Measurements from ENCODE around the gene MORN1.
"Not testable (repeated sequence)": the region's sequence is repeated elsewhere in the genome, so short reads cannot be mapped to it uniquely, and the experiment has no call there.

MORN1 gene

DNA sequence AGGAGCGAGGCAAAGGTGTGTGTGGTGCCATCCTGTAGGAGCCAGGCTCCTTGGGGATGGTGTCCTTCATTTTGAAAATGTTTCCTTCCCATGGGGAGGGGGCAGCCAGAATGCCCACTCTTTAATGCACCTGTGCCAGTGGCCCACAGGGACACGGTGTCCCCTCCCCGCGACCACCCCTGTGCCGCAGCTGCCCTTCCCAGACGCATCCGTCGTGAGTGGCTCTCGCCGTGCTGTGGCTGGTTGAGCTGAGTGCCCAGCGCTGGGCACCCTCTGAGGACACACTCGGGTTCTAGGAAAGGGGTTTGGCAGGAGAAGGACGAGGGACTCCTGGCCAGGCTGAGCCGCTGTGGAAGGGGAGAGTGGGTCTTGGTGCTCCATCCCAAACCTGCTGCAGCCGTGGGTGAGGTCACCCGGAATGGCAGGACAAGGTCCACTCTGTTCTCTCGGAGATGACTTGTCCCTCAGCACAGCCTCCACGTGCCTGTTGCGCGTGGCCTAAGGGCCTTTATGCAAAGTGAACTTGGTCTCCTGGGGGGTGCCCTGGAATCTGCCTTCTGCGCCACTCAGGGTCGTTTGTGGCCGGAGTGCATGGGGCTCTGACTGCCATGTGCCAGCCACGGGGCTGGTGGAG is 88.9 kb downstream of the MORN1 start:
- DNase-seq: no peak

DNA sequence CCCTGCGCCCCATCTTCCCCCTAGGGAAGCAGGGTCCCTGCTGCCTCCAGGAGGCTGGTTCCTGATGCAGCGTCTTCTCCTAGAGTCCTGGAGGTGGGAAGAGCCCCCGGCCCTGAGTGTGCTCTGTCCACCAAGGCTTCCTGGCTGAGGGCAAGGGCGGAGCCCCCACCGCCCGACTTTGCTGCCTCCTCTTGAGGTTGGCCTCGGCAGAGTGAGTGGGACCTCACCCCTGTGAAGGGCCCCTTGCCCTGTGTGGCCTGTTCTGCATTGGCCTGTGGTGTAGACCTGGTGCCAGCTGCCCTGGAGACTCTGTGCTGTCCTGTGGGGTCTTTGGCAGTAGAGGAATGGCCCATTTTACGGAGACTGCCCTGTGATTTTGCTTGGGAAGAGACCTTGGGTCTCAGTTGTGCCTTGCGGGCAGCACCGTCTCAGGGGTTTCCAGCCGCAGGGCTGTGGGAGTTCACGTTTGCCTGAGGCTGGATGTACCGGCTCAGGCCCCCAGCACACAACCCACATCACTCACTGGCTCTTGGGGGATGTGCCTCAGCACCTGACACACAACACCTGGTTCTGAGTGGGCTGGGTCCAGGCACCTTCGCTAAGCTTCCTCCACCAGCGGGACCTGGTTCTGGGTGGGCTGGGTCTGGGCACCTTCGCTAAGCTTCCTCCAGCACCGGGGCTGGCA is 89.6 kb downstream of the MORN1 start:
- peak; percentile 55 for DNase-seq

DNA sequence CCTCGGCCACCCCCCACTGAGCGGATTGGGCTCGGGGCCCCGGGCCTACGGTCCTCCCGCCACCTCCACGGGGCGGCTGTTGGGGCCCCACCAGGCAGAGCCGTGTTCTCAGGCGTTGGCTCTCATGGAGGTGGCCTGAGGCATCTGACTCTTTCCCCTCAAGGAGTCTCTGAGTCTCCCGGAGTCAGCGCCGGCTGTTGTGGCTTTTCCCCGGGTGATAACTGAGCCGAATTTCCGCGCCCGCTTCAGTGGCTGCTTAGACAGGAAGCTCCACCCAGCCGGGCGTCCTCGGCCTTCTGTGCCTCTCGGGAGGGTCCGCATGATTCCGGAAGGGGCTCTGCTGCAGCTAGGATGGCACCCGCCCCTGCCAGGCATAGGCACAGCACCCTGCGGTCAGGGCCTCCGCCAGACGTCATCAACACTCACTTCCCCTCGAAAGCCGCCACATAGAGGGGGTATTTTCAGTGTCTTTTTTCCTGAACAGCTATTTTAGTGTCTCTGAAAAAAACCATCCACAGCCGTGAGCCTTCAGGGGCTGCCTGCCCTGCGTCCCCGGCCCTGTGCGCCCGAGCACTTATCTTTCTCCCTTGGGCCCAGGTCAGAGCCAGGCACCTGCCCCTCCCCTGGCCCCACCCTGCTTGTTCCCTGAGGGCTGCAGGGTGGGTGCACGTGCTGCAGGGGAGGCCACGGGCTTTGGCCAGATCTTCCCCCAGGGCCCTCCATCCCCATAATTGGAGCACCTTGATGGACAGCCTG is 90.3 kb downstream of the MORN1 start:
- DNase-seq: peak; percentile 99

DNA sequence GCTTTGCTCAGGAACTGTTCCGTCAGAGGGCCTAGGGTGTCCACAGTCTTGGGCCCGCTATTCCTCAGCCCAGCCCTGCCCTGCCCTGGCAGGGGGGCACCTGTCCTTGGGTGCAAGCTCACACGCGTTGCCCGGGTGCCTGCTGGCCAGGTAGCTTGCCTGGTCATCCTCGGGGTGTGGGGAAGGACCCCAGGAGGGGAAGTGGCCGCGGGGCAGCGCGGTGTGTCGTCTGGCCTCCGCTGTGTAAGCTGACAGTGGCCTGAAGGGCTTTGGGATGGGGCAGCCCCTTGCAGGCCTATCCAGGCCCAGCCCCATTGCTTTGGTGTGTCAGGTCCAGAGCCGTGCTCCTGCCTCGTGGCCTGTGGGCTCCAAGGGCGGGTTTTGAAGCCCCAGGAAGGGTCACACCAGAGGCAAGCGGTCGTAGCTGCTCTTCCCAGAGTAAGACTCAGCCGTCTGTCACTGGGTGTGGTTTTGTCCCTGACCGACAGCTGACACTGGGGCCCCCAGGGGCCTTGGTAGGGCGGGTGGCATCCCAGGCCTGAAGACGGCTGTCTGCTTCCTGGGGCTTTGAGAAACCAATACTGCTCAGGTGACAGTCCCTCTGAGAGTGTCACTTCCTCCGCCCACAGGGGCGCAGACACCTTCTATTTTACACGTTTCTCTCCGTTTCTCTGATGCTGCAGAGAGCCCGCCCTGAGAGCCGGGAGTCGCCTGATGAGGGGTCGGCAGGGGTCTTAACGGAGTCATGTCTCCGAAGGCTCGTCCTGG is 91.2 kb downstream of the MORN1 start:
- DNase-seq: peak; percentile 85

DNA sequence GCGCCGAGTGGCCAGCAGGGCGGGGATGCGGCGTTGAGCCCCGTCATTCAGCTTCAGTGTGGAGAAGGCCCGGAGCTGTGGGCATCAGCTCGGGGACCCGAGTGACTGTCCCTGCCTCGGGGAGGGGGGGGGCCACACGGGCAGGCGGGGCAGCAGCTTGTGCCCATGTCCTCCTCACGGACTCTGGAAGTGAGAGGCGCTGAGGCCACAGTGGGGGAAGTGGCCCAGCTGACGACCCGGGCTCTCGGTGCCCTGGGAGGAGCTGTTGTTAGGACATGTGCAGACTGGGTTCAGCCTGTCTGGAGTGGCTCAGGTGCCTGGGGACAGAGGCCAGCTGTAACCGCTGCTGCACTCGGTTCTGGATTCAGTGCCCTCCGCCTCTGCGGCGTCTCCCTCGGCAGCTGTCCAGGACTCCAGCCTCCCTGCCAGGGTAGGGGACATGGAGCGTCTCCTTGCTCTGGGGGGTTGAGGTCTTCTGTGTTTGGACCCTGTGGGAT is 92.2 kb downstream of the MORN1 start:
- DNase-seq: no peak

DNA sequence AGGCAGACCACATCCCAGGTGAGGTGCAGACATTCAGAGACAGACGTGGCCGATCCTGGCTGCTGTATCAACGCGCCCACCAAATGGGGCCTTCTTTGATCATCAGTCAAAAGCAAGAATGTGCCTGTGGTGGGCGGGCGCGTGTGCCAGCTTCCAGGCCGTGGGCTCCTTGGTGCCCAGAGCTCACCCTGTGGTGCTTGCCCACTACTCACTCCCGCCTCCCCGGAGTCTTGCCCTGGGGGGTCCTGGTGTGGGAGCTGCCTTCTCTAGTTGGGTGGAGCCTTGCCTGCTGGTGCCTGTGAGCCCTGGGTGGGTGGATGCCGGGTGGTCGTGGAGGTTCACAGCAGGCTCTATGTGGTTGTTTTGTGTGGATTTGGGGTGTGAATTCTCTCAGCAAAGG is 92.7 kb downstream of the MORN1 start:
- DNase-seq: no peak

DNA sequence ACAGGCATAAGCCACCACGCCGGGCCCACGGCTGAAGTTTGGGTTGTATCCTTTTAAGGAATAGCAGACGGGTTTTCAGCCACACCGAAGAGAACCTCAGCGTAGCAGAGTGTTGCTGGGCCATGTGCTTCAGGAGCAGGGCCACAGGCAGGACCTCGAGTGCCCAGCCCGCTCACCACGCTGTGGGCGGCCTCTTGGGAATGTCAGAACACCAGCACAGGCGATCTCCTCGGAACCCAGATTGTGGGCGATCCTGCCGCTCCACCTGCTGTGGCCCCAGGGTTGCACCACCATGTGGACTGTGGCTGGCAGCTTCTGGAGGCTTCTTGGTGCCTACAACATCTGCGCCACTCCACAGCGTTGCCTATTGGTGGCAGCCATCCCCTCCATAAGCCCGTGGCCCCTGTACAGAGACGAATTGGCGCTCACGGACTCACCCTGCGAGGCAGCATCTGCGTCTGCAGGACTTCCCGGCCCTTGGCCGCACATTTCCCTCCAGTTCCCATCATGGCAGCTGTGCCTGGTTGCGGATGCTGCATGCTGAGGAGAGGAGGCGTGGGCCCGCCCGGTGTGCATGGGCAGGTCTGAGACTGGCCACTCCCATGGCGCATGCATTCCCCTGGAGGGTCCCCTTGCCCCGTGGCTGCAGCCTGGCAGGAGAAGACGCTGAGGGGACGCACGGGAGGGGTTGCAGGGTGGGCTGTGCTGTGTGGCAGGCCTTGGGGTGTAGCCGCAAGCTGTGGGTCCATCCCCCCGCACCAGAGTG is 93.9 kb downstream of the MORN1 start:
- DNase-seq: no peak

DNA sequence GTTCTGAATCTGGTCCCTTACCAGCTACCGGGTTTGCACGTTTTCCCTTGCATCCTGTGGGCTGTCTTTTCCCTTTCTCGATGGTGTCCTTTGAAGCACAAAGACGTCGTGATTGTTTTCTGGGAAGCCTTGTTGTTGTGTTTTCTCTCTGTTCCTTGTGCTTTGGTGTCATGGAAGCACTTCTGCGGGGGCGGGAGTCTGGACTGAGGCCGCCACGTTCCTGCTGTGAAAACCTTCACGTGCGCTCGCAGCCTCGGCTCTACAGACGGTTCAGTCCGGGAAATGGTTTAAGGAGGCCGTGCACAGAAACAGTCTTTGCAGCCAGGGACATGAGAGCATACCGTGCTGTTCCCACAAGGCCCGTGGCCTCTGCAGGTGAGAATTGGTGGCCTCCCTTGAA is 94.7 kb downstream of the MORN1 start:
- no peak for DNase-seq

DNA sequence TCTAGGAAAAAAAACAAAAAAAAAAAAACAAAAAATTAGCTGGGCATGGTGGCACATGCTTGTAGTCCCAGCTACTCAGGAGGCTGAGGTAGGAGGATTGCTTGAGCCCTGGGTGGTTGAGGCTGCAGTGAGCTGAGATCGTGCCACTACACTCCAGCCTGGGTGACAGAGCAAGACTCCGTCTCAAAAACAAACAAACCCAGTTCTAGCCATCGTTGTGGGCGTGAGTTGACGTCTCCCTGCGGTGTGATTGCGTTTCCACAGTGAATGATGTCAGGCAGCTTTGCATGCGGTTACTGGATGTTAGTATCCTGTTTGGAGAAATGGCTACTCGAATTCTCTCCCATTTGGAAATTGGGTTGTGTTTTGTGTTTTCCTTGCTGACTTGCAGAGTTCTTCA is 95.1 kb downstream of the MORN1 start:
- DNase-seq: not testable (repeated sequence)

DNA sequence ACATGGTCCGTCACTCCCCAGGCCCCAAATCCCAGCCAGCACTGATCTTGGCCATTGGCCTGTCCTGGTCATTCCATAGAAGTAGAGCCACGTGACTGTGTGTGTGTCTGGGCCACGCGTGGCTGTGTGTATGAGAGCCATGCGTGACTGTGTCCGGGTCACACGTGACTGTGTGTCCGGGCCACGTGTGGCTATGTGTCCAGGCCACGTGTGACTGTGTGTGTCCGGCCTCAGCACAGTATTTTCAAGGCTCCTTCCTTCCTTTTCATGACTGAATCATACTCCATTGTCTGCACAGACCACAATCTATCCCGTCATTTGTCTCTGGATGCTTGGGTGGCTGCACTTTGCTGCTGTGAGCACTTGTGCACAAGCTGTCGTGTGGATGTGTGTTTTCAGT is 95.8 kb downstream of the MORN1 start:
- no peak for DNase-seq

DNA sequence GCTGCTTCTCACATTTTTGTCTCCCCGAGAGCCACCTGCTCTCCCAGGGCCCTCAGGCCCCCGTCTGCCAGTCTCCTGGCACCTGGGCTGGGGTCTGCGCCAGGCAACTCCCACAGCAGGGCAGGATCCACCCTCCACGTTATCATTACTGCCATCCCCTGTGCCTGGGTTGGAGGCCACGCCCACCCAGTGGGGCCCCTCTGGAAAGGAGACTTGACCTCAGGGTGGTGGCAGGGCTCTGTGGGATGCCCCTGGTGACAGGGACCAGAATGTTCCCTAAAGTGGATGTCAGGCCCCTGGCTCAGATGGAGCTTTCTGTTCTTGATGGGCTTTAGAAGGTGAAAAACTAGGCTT is 96.7 kb downstream of the MORN1 start:
- DNase-seq: peak; percentile 52

DNA sequence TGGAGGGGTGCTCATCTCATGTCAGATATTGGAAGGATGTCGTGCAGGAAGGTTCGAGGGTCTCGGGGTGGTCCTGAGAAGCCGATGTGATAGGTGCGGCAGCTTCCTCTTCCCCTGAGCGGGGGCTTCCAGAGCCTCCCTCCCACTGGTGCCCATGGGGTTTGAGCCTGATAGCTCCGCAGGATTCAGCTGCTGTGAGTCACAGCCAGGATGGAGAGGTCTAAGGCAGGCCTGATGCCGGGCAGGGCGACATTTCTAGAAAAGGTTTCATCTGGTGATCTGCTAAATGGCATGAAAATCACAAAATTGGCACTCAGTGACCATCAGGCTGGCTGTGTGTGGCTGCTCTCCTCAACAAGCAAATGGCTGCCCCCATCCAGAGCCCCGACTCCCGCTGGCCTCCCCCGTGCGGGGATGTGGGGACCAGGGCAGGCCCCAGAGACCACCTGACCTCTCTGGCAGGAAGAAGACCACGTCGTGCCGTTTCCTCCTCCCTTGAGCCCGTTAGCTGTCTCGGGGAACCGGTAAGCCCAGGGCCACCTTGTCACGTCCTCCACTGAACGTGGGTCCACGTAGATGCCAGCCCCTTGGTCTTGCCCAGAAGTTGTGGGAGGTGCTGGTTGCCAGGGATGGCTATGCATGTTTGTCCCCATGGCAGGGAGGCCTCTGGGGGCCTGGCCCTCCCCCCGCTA is 97.2 kb downstream of the MORN1 start:
- DNase-seq: no peak

DNA sequence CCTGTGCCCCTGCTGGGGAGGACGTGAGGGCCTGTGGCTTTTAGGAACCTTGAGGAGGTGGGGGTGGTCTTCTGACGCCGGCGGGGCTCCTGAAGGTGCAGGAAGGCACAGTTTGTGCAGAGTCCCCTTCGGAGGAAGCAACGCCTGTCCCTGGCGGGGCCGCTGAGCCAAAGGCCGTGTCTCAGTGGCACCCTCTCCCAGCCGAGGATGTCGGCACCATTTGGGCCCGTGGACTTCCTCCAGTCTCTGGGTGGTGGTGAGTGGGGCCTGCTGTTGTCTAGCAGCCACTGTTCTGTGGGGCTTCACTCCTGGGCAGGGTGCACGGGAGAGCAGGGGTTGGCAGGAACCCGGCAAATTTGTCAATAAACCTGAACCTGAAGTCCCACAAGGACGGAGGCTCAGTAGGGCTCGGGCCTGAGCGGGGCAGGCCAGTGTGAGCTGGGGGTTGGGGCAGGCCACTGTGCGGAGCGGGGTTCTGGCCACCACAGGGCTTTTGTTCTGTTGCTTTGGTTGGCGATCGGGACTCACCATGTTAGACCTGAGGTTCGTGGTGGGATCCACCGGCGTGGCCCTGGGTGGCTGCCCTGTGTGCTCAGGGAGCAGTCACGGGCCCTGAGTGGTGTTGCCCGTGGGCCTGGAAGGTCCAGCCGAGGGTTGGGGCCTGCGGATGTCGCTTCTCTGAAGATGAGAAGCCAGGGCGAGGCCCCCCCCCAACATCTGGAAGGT is 98.5 kb downstream of the MORN1 start:
- no peak for DNase-seq

DNA sequence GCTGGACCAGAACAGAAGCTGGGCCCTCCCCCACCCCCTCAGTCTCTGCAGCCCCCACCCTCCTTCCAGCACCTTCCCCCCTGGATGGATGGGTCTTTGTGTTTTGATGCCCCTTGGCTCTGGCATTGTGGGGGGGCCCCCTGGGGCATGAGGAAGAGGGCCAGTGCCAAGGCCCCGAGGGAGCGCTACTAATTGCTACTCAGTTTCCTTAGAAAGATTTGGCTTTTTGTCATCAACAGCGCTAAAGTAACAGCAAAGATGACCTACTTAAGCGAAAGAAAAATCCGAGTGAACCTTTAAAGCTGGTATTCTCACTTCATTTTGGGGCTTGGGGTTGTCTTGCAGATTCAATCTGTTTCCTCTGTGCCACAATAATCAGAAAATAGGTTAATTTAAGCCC is 99.8 kb downstream of the MORN1 start:
- DNase-seq: no peak

DNA sequence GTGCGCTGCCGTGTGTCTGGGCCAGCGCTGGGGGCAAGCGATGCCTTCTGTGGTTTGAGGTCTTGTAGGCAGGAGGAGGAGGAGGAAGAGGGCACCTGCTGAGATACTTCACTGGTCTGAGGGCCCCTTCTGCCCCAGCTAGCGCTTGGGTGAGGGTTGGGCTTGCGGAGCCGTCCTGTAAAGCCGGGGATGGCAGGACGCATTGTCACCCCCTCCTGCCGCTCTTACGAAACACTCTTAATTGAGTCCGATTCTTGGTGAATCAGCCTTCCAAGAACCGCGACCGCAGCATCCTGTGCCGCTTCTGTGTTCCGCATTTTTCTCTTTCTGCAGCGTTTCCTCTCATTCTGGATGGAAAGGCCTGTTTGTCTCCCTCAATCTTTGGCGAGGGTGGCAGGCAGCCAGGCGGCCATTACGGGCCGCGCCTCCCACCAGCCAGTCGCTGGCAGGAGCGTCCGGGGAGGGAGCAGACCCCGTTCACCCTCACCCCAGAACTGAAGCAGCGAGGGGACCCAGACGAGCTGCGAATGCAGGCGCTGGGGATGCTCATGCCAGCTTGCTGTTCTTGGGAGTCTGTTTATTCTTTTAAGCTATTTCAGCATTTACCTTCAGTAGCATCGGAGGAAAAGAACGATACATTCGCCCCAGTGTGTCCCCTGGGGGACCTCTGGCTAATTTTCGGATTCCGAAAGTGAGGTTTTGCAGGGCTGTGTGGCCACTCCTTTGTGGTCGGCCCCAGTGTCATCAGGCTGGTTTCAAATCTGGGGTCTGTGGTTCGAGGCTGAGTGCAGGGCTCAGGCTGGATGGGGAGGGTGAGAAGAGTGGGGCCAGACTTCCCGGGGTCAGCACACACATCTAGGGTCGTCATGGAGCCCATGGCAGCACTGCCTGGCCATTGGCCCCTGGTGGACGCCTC is 100.5 kb downstream of the MORN1 start:
- DNase-seq: peak; percentile 99

DNA sequence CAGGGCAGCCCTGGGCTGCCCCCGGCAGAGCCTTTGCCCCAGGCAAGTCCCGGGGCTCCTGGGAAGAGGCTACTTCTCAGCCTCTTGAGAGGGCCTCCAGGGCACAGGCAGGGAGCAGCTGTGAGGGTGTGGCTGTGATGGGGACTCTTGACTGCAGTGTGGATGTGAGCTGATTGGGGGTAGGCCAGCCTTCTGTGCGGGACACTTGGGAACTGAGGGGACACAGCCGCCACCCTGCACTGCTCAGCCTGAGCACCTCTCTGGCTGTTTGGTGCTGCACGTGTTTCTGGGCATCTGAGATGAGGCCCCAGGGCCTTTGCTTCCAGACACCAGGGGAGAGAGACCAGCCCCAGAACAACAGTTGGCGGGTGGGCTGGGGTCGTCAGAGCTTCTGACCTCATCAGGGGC is 101.2 kb downstream of the MORN1 start:
- peak; percentile 75 for DNase-seq

DNA sequence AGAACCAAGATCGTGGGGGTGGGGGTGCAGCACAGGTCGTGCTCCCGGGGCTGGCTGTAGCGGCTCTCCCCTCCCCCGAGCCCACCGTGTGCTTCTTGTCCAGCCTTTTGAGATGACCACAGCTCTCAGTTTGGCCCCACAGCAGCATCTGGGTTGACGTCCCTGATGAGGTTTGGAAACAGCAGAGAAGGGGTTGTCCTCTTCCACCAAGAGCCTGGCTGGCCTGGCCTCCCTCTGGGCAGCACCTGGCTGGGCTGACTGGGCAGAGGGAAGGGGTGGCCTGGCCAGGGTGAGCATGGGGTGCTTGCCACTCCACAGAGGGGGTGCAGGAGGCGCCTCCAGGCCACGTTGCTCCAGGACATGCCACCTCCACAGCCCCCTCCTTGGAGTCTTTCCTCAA is 101.7 kb downstream of the MORN1 start:
- DNase-seq: no peak

DNA sequence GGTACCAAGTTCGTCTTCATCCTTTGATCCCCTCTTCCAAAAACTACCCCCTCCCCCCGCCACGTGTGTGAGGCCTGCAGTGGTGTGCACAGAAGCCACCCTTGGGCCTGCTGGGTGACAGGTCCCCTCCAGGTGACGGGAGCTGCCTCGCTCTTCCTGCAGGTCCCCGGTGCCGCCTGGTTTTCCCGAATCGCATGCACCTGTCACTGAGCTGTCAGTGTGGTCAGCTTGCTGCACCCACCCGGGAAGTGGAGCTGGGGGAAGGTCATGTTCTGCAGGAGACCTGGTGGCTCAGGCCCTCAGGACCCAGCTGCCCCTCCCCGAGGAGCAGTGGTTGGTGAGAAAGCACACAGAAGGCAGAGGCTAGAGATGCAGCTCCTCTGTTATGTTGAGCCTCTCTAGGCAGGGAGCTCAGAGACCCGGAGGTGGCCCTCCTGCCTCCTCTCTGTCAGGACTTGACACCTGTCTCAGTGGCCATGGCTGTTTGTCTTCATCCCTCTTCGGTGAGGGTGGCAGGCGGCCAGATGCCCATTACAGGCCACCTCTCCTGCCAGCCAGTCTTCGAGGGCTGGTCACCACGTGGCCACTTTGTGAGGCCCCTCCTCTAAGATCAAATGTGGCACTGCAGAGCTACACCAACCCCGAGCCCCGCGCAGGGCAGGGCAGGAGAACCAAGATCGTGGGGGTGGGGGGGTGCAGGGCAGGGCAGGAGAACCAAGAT is 102.4 kb downstream of the MORN1 start:
- no peak for DNase-seq

DNA sequence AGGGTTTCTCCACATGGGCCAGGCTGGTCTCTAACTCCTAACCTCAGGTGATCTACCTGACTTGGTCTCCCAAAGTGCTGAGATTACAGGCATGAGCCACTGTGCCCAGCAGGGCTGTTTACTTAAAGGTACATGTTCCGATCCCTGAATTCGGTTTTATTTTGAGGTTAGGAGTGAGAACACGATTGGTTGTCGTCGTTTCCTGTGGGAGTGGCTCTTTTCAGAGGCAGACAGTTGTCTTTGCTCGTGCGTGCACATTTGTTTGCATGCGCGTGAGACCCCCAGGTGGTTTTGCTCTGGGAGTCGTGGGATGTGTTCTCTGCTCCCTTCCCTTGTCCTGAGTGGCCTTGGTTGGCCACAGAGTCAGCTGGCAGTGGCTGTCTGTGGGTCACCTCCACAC is 103.0 kb downstream of the MORN1 start:
- no peak for DNase-seq

All from hematopoietic multipotent progenitor cell treated with erythropoietin and hydrocortisone succinate and interleukin-3 and kit ligand, for 4 days (in vitro differentiated cells).